NCI-H345 treated with DMSO at 0.1 percent for 48 hours (cell line): ENCODE results near the gene SCMH1.

ENCODE experiments used
- DNase-seq: peaks from one replicate; lab custom pipeline; 2025; ENCODE audit not compliant: unreplicated experiment; lab: John Stamatoyannopoulos, UW

SCMH1 gene

DNA sequence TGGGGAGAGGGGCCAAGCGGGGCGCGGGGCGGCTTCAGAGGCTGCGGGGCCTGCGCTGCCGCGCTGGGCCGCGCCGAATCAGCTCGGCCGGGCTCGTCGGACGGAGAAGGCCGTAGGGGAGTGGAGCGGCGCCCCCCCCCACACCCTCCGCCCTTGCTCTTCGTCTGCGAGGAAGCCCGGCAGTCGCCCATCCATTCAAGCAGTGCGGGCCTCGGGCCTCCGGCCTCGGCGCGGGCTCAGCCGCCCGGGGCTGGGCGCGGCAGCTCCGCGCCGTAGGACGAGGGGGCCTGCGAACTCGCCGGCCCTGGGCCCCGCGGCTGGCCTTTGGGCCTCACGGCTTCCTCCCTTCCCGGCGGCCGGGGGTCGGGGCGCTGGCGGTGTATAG is 262.0 kb downstream of the SCMH1 start:
- no peak for DNase-seq

DNA sequence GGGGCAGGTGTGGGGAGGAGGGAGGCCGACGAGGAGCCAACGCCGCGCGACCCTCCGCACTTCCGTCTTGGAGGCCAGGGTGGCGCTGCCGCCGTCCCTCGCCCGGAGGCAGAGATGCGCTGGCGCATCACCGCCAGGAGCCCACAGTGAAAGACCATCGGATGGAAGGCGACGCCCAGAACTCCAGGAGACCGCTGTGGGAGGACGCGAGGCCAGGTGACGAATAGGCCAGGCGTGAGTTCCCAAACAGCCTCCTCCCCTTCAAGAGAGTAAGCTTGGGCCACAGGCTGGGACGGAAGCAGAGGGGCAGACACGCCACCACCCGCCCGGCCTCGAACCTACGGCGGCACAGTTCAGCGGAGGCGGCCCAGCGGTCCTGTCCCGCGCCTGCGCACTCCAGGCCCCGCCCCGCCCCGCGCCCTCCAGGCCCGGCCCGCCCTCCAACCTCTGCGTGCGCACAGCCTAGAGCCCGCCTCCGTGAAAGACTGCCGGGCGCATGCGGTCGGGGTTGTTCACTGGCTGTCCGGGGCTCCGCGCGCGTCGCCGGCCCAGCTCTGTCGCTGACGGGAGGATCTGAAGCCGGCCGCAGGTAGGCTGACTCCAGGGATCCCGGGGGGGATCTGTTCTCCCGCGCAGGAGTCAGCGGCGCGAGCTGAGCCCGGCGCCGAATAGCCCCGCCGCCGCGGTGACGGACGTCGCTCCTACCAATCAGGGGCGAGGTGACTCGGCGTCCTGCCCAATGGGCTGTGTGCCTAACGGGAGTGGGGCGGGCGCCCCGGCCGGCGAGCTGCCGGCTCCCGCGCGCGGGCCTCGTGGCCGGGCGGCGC is 262.7 kb downstream of the SCMH1 start, which contains the start of gene CTPS1:
CTPS1 (plus strand) TSS at position 456 of the 827 bp plus-strand sequence. CDS start 3,595 bp downstream, outside the sequence.
- peak; percentile 89 for DNase-seq

DNA sequence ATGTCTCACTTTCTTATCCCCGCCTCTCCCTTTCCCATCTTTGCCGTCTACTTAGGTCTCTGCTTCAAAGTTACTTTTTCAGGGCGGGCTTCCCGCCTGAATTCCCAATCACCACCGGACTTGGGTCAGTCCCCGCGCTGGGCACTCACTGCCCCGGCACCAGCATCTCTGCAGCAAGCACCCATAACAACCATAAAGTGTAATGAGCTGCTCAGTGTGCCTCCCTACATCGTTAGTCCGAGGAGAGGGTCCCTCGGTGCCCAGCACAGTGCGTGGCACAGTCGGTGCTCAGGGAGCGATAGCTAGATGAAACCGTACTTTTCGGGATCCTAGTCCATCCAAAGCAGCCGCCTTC is 263.2 kb downstream of the SCMH1 start:
- DNase-seq = no peak

DNA sequence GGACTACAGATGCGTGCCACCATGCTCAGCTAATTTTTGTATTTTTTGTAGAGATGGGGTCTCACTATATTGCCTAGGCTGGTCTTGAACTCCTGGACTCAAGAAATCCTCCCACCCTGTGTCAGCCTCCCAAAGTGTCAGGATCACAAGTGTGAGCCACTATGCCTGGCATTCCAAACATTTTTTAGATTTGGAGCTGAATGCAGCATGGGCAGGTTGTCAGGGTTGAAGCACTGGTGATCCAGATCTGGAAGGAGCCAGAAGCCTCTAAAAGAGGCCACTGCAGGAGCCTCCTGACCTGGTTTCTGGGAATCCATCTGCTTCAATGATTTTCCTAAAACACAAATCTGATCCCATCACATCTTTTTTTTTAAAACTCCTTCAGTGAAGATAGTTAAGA is 264.4 kb downstream of the SCMH1 start:
- DNase-seq = no peak
